Astrocyte (in vitro differentiated cells and primary cell): ENCODE results near the gene CLDN22. TPM values are rescaled to one million over a fixed set of nuclear protein-coding genes. Genes with fewer than 3 reads are reported as not detected.

Source experiments
- DNase-seq: peaks from one replicate; pipeline ENCODE4 v3.0.0-alpha.2; 2010; ENCODE audit warnings: low read depth
- FAIRE-seq: peaks from 2 replicates; lab custom pipeline; 2011; peaks lifted over from hg19 to GRCh38; lab: Jason Lieb, UNC
- H2AFZ ChIP-seq: 2 replicates; pipeline ENCODE4 v1.6.0; 2012; ENCODE audit warnings: low read depth, low read length, inconsistent platforms
- H3K27ac ChIP-seq: 2 replicates; pipeline ENCODE4 v1.5.1; 2011; ENCODE audit warnings: low read depth, low read length, inconsistent platforms
- H3K27me3 ChIP-seq: 2 replicates; pipeline ENCODE4 v1.6.0; 2011; ENCODE audit warnings: low read length, inconsistent platforms; ENCODE audit not compliant: insufficient read depth
- H3K36me3 ChIP-seq: 2 replicates; pipeline ENCODE4 v1.5.1; 2011; ENCODE audit warnings: low read length, inconsistent platforms; ENCODE audit not compliant: insufficient read depth
- H3K4me1 ChIP-seq: 2 replicates; pipeline ENCODE4 v1.5.1; 2011; ENCODE audit warnings: low read length, inconsistent platforms; ENCODE audit not compliant: insufficient read depth
- H3K4me2 ChIP-seq: 2 replicates; pipeline ENCODE4 v1.6.0; 2012; ENCODE audit warnings: low read length, inconsistent platforms
- H3K4me3 ChIP-seq: 2 replicates; pipeline ENCODE4 v1.5.1; 2011; ENCODE audit warnings: low read depth, mild to moderate bottlenecking, low read length, inconsistent platforms; ENCODE audit not compliant: insufficient read depth
- H3K79me2 ChIP-seq: 2 replicates; pipeline ENCODE4 v1.6.0; 2012; ENCODE audit warnings: mild to moderate bottlenecking, low read length, inconsistent platforms; ENCODE audit not compliant: insufficient read depth
- H3K9ac ChIP-seq: 2 replicates; pipeline ENCODE4 v1.6.0; 2012; ENCODE audit warnings: mild to moderate bottlenecking, low read length, inconsistent platforms
- H3K9me3 ChIP-seq: 2 replicates; pipeline ENCODE4 v1.5.1; 2012; ENCODE audit warnings: low read depth, mild to moderate bottlenecking, low read length, inconsistent platforms; ENCODE audit not compliant: insufficient read depth
- H4K20me1 ChIP-seq: 2 replicates; pipeline ENCODE4 v1.6.0; 2012; ENCODE audit warnings: low read length, inconsistent platforms; ENCODE audit not compliant: insufficient read depth
- H3K27ac Mint-ChIP-seq: one replicate; pipeline ENCODE4 v1.8.0; 2021; ENCODE audit warnings: mild to moderate bottlenecking, mixed read lengths; ENCODE audit not compliant: unreplicated experiment
- H3K27me3 Mint-ChIP-seq: one replicate; pipeline ENCODE4 v1.8.0; 2021; ENCODE audit warnings: low read depth, mixed read lengths; ENCODE audit not compliant: unreplicated experiment
- H3K36me3 Mint-ChIP-seq: one replicate; pipeline ENCODE4 v1.8.0; 2021; ENCODE audit warnings: low read depth, mixed read lengths; ENCODE audit not compliant: unreplicated experiment
- H3K4me1 Mint-ChIP-seq: one replicate; pipeline ENCODE4 v1.8.0; 2021; ENCODE audit warnings: low read depth, mixed read lengths; ENCODE audit not compliant: unreplicated experiment
- H3K4me3 Mint-ChIP-seq: one replicate; pipeline ENCODE4 v1.8.0; 2021; ENCODE audit warnings: mild to moderate bottlenecking, moderate library complexity, mixed read lengths; ENCODE audit not compliant: unreplicated experiment
- H3K9me3 Mint-ChIP-seq: one replicate; pipeline ENCODE4 v1.8.0; 2021; ENCODE audit warnings: mild to moderate bottlenecking, mixed read lengths; ENCODE audit not compliant: unreplicated experiment
- EZH2 ChIP-seq: IDR thresholded peaks from 2 replicates; pipeline ENCODE4 v1.6.1; 2012; ENCODE audit warnings: mild to moderate bottlenecking, low read length, inconsistent platforms; ENCODE audit not compliant: insufficient read depth
- total RNA-seq: library from RNA; stranded (reverse); gene quantifications from 2 replicates; pipeline ENCODE4 v1.2.1, GENCODE V29; 2021
- TF ChIP-seq, protein P1 (sequence below): IDR thresholded peaks from 2 replicates; pipeline ENCODE4 v1.5.1; 2011; ENCODE audit warnings: low read depth, mild to moderate bottlenecking, inconsistent platforms, low read length, moderate library complexity; ENCODE audit not compliant: insufficient read depth

CLDN22 gene
- total RNA-seq, 1 donor from 2014 or later = not detected

DNA sequence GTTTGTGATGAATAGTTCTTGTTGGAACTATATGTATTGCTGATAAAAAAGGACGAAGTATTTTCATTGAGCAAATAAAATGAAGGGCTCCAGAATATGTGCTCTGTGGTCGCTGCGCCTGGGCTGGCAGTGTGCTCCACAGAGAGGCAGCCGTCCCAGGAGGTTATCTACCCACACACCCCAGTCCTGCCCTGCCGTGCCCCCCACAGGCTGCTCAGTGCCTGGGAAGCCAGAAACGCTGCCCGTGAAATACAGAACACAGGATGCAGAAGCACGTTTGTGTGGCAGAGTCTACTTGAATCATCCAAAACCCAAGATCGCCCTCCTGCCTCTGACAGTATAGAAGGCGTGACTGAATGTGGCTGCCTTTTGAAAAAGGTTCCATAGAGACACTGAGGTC lies 1.4 kb downstream of the CLDN22 start:
- Histone ChIP-seq H2AFZ (no peak overlapping the region), H3K4me3 (no peak overlapping the region), H3K27me3 (no peaks in the 10 kb centered on the region), H3K79me2 (no peaks in the 10 kb centered on the region), H3K36me3 (peaks cover 10% of the 10 kb centered on the region), H3K4me1 (no peaks in the 10 kb centered on the region), H3K9ac (no peak overlapping the region), H3K9me3 (no peaks in the 10 kb centered on the region), H4K20me1 (no peaks in the 10 kb centered on the region), H3K27ac (no peak overlapping the region), H3K4me2 (no peak overlapping the region)
- no peaks in the 10 kb centered on the region for H3K27me3 Mint-ChIP-seq
- peaks cover 18% of the 10 kb centered on the region for H3K36me3 Mint-ChIP-seq
- H3K4me3 Mint-ChIP-seq = no peak overlapping the region
- TF ChIP-seq, protein P1, sequence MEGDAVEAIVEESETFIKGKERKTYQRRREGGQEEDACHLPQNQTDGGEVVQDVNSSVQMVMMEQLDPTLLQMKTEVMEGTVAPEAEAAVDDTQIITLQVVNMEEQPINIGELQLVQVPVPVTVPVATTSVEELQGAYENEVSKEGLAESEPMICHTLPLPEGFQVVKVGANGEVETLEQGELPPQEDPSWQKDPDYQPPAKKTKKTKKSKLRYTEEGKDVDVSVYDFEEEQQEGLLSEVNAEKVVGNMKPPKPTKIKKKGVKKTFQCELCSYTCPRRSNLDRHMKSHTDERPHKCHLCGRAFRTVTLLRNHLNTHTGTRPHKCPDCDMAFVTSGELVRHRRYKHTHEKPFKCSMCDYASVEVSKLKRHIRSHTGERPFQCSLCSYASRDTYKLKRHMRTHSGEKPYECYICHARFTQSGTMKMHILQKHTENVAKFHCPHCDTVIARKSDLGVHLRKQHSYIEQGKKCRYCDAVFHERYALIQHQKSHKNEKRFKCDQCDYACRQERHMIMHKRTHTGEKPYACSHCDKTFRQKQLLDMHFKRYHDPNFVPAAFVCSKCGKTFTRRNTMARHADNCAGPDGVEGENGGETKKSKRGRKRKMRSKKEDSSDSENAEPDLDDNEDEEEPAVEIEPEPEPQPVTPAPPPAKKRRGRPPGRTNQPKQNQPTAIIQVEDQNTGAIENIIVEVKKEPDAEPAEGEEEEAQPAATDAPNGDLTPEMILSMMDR = no peak
- TF ChIP-seq EZH2 = no peak
- H3K27ac Mint-ChIP-seq = no peak overlapping the region
- H3K4me1 Mint-ChIP-seq = no peaks in the 10 kb centered on the region
- no peak for FAIRE-seq
- no peaks in the 10 kb centered on the region for H3K9me3 Mint-ChIP-seq
- DNase-seq = no peak

DNA sequence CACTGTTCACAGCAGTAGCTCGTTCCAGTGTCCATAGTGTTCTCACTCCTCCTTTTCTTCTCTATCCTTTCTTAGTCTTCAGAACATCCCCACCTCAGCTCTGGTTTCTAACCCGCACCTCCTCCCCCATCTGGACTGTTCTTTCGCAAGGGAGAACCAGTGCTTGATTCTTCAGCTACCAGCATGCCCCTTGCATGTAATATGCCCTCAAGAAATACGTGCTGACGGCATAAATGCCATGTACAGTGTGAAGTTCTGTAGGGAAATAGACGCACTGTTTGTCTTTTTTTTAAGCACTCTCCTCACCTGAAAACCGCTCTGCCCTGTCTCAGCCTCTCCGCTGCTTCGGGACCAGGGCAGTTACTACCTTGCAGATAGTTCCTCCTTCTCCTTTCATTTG lies 5.3 kb downstream of the CLDN22 start:
- FAIRE-seq (no peak), DNase-seq (no peak)
- Mint-ChIP-seq H3K27ac (no peak overlapping the region), H3K4me1 (no peaks in the 10 kb centered on the region), H3K4me3 (no peak overlapping the region), H3K27me3 (no peaks in the 10 kb centered on the region), H3K36me3 (peaks cover 16% of the 10 kb centered on the region), H3K9me3 (no peaks in the 10 kb centered on the region)
- Histone ChIP-seq H3K79me2 (no peaks in the 10 kb centered on the region), H3K27ac (no peak overlapping the region), H3K4me1 (no peaks in the 10 kb centered on the region), H3K36me3 (peaks cover 15% of the 10 kb centered on the region), H3K9me3 (no peaks in the 10 kb centered on the region), H3K4me2 (no peak overlapping the region), H4K20me1 (no peaks in the 10 kb centered on the region), H3K9ac (no peak overlapping the region), H3K4me3 (no peak overlapping the region), H3K27me3 (no peaks in the 10 kb centered on the region), H2AFZ (no peak overlapping the region)
- TF ChIP-seq EZH2 = no peak
- TF ChIP-seq, protein P1 = no peak

DNA sequence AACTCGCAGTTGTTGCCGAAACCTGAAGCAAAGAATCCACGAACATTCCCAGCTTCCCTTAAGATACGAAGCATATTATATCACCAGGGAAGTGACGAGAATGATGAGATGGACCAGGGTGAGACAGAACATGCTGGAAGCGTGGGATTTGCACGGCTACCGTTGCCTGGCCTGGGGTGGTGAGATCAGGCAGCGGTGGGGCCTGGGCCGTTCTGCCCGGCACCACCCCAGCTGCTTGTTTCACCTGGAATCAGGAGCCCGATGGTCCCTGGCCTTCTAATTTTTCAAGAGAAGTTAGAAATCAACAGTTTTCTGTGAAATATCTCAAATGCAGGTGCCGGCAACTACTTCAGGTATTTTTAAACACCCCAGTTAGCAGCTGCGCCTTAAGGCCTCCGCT lies 5.7 kb downstream of the CLDN22 start:
- H3K27me3 ChIP-seq = no peaks in the 10 kb centered on the region
- no peaks in the 10 kb centered on the region for H3K4me1 Mint-ChIP-seq
- peaks cover 15% of the 10 kb centered on the region for H3K36me3 Mint-ChIP-seq
- H3K27ac Mint-ChIP-seq = no peak overlapping the region
- no peak overlapping the region for H3K4me2 ChIP-seq
- DNase-seq (no peak), FAIRE-seq (no peak)
- no peak overlapping the region for H2AFZ ChIP-seq
- H3K4me3 Mint-ChIP-seq = no peak overlapping the region
- no peaks in the 10 kb centered on the region for H4K20me1 ChIP-seq
- peaks cover 15% of the 10 kb centered on the region for H3K36me3 ChIP-seq
- H3K27ac ChIP-seq = no peak overlapping the region
- no peak overlapping the region for H3K9ac ChIP-seq
- H3K79me2 ChIP-seq = no peaks in the 10 kb centered on the region
- H3K4me1 ChIP-seq = no peaks in the 10 kb centered on the region
- no peak overlapping the region for H3K4me3 ChIP-seq
- H3K9me3 ChIP-seq = no peaks in the 10 kb centered on the region
- no peaks in the 10 kb centered on the region for H3K27me3 Mint-ChIP-seq
- no peaks in the 10 kb centered on the region for H3K9me3 Mint-ChIP-seq
- no peak for TF ChIP-seq EZH2
- TF ChIP-seq, protein P1 = no peak
